Brain microvascular endothelial cell (primary cell): Measurements from ENCODE around the gene RMND1.
A peak's percentile ranks its signal among the peaks of the same experiment; 100 is the strongest.

Source experiments
- DNase-seq: peaks from one replicate; pipeline ENCODE4 v3.0.0-alpha.2; 2020
- H3K27ac ChIP-seq: fragments of 250-450 bp; sonication (Bioruptor Pico); 2 replicates; pipeline ENCODE4 v1.5.1; 2020; ENCODE audit warnings: mild to moderate bottlenecking, moderate library complexity
- H3K27me3 ChIP-seq: fragments of 250-450 bp; sonication (Bioruptor Pico); replicated peaks from 2 replicates; pipeline ENCODE4 v1.5.1; 2020; ENCODE audit warnings: mild to moderate bottlenecking
- H3K36me3 ChIP-seq: fragments of 250-450 bp; sonication (Bioruptor Pico); replicated peaks from 2 replicates; pipeline ENCODE4 v1.5.1; 2020; ENCODE audit warnings: mild to moderate bottlenecking
- H3K4me3 ChIP-seq: 2 replicates; pipeline ENCODE4 v1.5.1; 2011; ENCODE audit warnings: low read depth, mild to moderate bottlenecking, control low read depth, low read length, moderate library complexity
- in situ Hi-C: cut with HindIII; loops from 2 replicates; pipeline ENCODE4 v1.10.0; 2017; ENCODE audit warnings: low sequenced_read_pairs, low pct_ligation_motif_present
- TF ChIP-seq, protein P1 (sequence below): IDR thresholded peaks from 2 replicates; pipeline ENCODE4 v1.5.1; 2011; ENCODE audit warnings: low read depth, mild to moderate bottlenecking, moderate library complexity, low read length, control low read depth, inconsistent platforms; ENCODE audit errors: missing control alignments

The RMND1 gene

DNA sequence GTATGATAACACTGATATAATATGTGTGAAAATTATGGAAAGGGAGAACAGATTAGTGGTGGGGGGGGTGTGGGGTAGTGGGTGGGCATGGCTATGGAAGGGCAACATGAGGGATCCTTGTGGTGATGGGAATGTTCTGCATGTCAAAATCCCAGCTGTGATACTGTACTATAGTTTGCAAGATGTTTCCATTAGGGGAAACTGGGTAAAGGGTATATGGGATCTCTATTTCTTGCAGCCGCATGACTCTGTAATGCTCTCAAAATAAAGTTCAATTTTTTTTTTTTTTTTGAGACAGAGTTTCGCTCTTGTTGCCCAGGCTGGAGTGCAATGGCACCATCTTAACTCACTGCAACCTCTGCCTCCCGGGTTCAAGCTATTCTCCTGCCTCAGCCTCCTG, 74.8 kb downstream of the RMND1 start:
- H3K27ac ChIP-seq, result no peak overlapping the region
- DNase-seq, result no peak
- no peaks in the 10 kb centered on the region for H3K27me3 ChIP-seq
- in situ Hi-C loops, result no loop called here
- TF ChIP-seq, protein P1, sequence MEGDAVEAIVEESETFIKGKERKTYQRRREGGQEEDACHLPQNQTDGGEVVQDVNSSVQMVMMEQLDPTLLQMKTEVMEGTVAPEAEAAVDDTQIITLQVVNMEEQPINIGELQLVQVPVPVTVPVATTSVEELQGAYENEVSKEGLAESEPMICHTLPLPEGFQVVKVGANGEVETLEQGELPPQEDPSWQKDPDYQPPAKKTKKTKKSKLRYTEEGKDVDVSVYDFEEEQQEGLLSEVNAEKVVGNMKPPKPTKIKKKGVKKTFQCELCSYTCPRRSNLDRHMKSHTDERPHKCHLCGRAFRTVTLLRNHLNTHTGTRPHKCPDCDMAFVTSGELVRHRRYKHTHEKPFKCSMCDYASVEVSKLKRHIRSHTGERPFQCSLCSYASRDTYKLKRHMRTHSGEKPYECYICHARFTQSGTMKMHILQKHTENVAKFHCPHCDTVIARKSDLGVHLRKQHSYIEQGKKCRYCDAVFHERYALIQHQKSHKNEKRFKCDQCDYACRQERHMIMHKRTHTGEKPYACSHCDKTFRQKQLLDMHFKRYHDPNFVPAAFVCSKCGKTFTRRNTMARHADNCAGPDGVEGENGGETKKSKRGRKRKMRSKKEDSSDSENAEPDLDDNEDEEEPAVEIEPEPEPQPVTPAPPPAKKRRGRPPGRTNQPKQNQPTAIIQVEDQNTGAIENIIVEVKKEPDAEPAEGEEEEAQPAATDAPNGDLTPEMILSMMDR, result no peak
- H3K36me3 ChIP-seq, result no peaks in the 10 kb centered on the region
- no peak overlapping the region for H3K4me3 ChIP-seq

DNA sequence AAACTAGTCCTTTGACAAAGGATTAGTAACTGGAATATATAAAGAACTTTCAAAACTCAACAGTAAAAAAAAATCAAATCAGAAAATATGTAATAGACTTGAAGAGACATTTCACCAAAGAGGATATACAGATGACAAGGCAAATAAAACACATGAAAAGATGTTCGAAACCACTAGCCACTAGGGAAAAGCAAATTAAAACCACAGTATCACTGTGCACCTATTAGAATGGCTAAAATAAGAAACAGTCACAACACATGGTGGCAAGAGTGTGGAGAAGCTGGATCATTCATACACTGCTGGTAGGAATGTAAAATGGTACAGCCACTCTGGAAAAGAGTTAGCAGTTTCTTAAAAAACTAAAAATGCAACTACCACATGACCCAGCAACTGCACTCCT, 75.5 kb downstream of the RMND1 start:
- in situ Hi-C loops, result no loop called here
- DNase-seq, result no peak
- H3K27me3 ChIP-seq, result no peaks in the 10 kb centered on the region
- H3K4me3 ChIP-seq, result no peak overlapping the region
- TF ChIP-seq, protein P1, result peak; percentile 7
- H3K36me3 ChIP-seq, result no peaks in the 10 kb centered on the region
- H3K27ac ChIP-seq, result no peak overlapping the region

DNA sequence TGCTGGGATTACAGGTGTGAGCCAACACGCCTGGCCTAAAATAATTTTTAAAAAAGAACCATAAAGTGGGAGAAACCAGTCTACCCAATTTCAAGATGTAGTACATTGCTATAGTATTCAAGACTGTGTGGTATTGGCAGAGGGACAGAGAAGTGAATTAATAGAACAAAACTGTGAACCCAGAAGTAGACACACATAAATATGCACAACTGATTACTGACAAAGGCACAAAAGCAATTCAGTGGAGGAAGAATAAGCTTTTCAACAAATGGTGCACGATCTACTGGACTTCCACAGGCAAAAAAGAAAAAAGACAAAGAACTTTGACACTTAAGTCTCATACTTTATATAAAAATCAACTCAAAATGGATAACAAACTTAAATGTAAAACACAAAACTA, 76.1 kb downstream of the RMND1 start:
- no peaks in the 10 kb centered on the region for H3K27me3 ChIP-seq
- TF ChIP-seq, protein P1, result no peak
- peaks cover 3% of the 10 kb centered on the region for H3K36me3 ChIP-seq
- H3K4me3 ChIP-seq, result no peak overlapping the region
- in situ Hi-C loops, result no loop called here
- H3K27ac ChIP-seq, result peak overlapping the region; percentile 76
- no peak for DNase-seq

DNA sequence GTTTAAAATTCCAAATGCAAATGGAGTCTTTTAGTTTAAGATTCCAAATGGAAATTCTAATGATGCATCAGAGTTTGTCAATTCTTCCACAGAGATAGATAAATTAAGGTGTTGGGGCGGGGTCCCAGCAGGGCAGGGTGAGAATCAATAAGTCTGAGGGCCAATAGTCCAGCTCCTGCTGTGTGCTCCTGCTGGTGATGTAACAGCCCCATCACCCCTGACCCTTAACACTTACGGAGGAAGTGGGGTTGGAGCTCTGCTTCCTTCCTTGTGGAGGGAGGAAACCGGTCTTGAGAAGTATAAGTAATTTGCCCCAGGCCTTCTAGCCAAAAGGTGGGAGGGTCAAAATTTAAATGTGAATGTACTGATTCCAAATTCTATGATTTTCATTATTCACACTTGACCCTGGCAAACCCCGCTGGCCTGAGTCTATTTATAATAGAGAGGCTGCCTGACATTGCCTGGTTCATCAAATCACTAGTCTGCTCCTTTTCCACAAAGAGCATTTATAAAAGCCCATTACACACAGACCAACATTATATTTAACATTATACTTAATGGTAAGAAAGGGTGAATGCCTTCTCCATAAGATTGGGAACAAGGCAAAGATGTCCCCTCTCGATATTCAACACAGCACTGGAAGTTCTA, 77.8 kb downstream of the RMND1 start:
- Histone ChIP-seq H3K4me3 (peak overlapping the region; percentile 5), H3K27me3 (no peaks in the 10 kb centered on the region), H3K27ac (peak overlapping the region; percentile 76), H3K36me3 (peaks cover 5% of the 10 kb centered on the region)
- TF ChIP-seq, protein P1, result no peak
- no peak for DNase-seq
- in situ Hi-C loops, result loop anchor here (25.0 kb wide), 1 partner anchor 487 kb away; no protein-coding TSS in a partner anchor

DNA sequence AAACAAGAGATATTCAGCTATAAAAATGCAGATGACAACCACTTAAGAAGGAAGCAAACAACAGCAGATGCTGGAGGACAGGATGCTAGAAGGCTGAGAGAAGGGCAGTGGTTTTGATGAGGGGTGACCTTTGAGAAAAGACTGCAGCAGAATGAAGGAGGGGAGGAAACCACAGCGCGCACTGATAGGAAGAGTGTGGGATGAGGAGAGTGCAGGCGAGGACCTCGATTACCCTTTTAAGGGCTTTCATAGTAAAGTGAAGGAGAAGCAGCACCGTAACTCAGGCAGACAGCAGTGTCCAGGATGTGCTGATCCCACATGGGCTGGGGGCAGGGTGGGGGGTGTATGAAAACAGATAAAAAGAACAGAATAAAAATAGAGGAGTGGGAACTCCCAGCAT, 79.8 kb downstream of the RMND1 start:
- Histone ChIP-seq H3K27ac (no peak overlapping the region), H3K27me3 (no peaks in the 10 kb centered on the region), H3K4me3 (no peak overlapping the region), H3K36me3 (peaks cover 5% of the 10 kb centered on the region)
- TF ChIP-seq, protein P1, result no peak
- DNase-seq, result no peak
- in situ Hi-C loops, result loop anchor here (25.0 kb wide), 1 partner anchor 485 kb away; no protein-coding TSS in a partner anchor
